Measurements from ENCODE around the gene HMGCR. TPM values are rescaled to one million over a fixed set of nuclear protein-coding genes. Genes with fewer than 3 reads are reported as not detected.

Gene HMGCR
- total RNA-seq, 1 experiment from 2014 or later: 178 TPM

DNA sequence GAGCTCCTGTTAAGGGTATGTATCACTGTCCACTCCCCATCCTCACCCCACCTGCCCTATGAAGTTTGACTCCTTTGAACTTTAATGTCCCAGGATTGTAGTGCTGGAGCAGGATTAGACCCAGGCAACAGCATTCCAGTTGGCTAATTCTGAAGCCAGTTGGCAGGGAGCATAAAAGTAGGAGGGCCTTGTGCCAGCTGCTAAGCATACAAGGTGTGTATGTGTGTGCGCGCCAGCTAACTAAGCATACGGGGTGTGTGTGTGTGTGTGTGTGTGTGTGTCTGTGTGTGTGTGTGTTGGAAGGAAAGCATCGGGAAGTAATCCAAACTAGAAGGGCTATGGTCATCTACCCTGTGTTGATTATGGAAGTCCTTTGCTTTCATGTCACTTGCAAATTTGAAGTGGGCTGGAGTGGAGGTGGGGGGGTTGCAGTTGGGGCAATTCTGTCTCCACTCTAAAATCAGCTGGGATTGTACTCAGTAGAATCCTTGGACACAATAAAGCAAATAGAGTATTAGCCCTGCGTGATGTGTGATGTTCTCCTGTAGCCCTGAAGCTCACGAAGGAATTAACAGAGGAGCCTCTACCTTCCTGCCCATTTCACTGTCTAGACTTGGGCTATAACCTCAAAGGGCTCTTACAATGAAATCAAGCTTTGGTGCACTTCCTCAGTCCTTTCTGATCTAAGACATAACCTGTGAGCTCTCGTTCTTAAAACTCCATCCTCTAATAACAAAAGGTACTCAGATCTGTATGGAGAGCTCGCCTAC, 26.9 kb downstream of the HMGCR start:
- Histone ChIP-seq H3K9ac (ENCODE audit: extremely low read depth, insufficient read length, low read length) (no peak overlapping the region), H2BK120ac (ENCODE audit: low read depth, low read length, poor library complexity, severe bottlenecking) (no peak overlapping the region), H3K4me1 (ENCODE audit: insufficient read depth, low read length) (no peaks in the 10 kb centered on the region), H2BK5ac (ENCODE audit: insufficient read length, low read length) (no peak overlapping the region), H3K27ac (ENCODE audit: insufficient read length, low read depth, low read length) (no peak overlapping the region), H4K20me1 (ENCODE audit: control insufficient read depth, insufficient read depth, insufficient read length) (no peaks in the 10 kb centered on the region), H3K79me1 (ENCODE audit: insufficient read depth, low read depth, low read length, poor library complexity, severe bottlenecking) (no peaks in the 10 kb centered on the region), H3T11ph (ENCODE audit: low read length) (no peak overlapping the region), H3K18ac (ENCODE audit: insufficient read length, low read depth, low read length) (no peak overlapping the region), H3K4ac (ENCODE audit: low read depth, low read length) (no peak overlapping the region), H3K56ac (ENCODE audit: insufficient read length, low read depth, low read length) (no peak overlapping the region), H4K8ac (replicated peaks; ENCODE audit: insufficient read length, low read depth, low read length) (no peak overlapping the region), H4K5ac (ENCODE audit: insufficient read length, low read depth, low read length) (no peak overlapping the region), H4K91ac (ENCODE audit: insufficient read length, low read depth, low read length) (no peak overlapping the region), H3K23me2 (ENCODE audit: insufficient read length, low read depth, low read length, poor library complexity, severe bottlenecking) (no peaks in the 10 kb centered on the region), H2BK15ac (ENCODE audit: low read depth, low read length) (no peak overlapping the region), H2AFZ (ENCODE audit: low read length) (no peak overlapping the region), H3K27me3 (ENCODE audit: insufficient read depth, low read length) (no peaks in the 10 kb centered on the region), H2AK5ac (ENCODE audit: insufficient read length, low read length) (no peak overlapping the region), H2BK20ac (ENCODE audit: low read depth, low read length, poor library complexity, severe bottlenecking) (no peak overlapping the region), H3K14ac (ENCODE audit: insufficient read depth, low read length) (no peak overlapping the region), H3K9me3 (ENCODE audit: control insufficient read depth, low read depth, low read length) (no peaks in the 10 kb centered on the region), H3K23ac (ENCODE audit: insufficient read length, low read depth, low read length) (no peak overlapping the region), H2BK12ac (ENCODE audit: insufficient read length, low read depth, low read length) (no peak overlapping the region), H3K79me2 (ENCODE audit: insufficient read depth, low read length) (no peaks in the 10 kb centered on the region), H3K4me2 (ENCODE audit: insufficient read depth, insufficient read length, low read length) (no peak overlapping the region)
- peaks cover 13 to 37% (median 28%) of the 10 kb centered on the region in 3 experiments; a peak in 6 of 7 replicates for H3K36me3 Mint-ChIP-seq (ENCODE audit: insufficient read depth in 1 of 3, low read depth in 3 of 3)
- no peaks in the 10 kb centered on the region; the same call in 1 of the 2 replicates for H3K27me3 Mint-ChIP-seq (ENCODE audit: low read depth)
- TF ChIP-seq, protein P1, sequence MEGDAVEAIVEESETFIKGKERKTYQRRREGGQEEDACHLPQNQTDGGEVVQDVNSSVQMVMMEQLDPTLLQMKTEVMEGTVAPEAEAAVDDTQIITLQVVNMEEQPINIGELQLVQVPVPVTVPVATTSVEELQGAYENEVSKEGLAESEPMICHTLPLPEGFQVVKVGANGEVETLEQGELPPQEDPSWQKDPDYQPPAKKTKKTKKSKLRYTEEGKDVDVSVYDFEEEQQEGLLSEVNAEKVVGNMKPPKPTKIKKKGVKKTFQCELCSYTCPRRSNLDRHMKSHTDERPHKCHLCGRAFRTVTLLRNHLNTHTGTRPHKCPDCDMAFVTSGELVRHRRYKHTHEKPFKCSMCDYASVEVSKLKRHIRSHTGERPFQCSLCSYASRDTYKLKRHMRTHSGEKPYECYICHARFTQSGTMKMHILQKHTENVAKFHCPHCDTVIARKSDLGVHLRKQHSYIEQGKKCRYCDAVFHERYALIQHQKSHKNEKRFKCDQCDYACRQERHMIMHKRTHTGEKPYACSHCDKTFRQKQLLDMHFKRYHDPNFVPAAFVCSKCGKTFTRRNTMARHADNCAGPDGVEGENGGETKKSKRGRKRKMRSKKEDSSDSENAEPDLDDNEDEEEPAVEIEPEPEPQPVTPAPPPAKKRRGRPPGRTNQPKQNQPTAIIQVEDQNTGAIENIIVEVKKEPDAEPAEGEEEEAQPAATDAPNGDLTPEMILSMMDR (conservative IDR thresholded peaks at IDR 0.05): no peak
- no peaks in the 10 kb centered on the region for H3K9me3 Mint-ChIP-seq
- peak overlapping the region in 2 of 3 experiments; percentile 47 to 93; a peak in 4 of 7 replicates for H3K27ac Mint-ChIP-seq
- WGBS (ENCODE audit: extremely low coverage, insufficient read length, low lambda C conversion rate): no CpG with 5 or more reads among the region's 8 CpGs
- DNase-seq: peak; percentile 46
- no peak overlapping the region for H3K4me3 Mint-ChIP-seq
- H3K4me1 Mint-ChIP-seq: peaks cover 27 to 31% of the 10 kb centered on the region in 2 experiments
